Keratinocyte (primary cell): Measurements from ENCODE around the gene C3orf49.

Source experiments
- EZH2 ChIP-seq: IDR thresholded peaks from one replicate; pipeline ENCODE4 v1.6.1; 2012; ENCODE audit warnings: inconsistent platforms, mild to moderate bottlenecking, low read length, moderate library complexity
- TF ChIP-seq, protein P1 (sequence below), 3 experiments: IDR thresholded peaks in 1 of 3; conservative IDR thresholded peaks in 1 of 3; optimal IDR thresholded peaks in 1 of 3; 2 replicates in 2 of 3; 3 replicates in 1 of 3; pipeline versions ENCODE3 to v1.5.1; 2011; ENCODE audit warnings: low read length in 3 of 3, mild to moderate bottlenecking in 3 of 3, moderate library complexity in 2 of 3, control low read depth in 1 of 3, inconsistent platforms in 1 of 3; ENCODE audit not compliant: insufficient read depth in 2 of 3; ENCODE audit errors: extremely low read depth in 1 of 3

DNA sequence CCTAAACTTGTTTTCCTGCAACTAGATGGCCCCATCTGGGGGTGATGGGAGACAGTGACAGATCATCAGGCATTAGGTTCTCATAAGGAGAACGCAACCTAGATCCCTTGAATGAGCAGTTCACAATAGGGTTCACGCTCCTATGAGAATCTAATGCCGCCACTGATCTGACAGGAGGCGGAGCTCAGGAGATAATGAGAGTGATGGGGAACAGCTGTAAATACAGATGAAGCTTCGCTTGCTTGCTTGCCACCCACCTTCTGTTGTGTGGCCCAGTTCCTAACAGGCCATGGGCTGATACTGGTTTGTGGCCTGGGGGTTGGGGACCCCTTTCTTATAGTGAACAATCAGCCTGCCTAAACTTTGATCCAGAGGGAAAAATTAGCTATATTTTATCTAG lies 15.2 kb upstream of the C3orf49 start:
- TF ChIP-seq, protein P1, sequence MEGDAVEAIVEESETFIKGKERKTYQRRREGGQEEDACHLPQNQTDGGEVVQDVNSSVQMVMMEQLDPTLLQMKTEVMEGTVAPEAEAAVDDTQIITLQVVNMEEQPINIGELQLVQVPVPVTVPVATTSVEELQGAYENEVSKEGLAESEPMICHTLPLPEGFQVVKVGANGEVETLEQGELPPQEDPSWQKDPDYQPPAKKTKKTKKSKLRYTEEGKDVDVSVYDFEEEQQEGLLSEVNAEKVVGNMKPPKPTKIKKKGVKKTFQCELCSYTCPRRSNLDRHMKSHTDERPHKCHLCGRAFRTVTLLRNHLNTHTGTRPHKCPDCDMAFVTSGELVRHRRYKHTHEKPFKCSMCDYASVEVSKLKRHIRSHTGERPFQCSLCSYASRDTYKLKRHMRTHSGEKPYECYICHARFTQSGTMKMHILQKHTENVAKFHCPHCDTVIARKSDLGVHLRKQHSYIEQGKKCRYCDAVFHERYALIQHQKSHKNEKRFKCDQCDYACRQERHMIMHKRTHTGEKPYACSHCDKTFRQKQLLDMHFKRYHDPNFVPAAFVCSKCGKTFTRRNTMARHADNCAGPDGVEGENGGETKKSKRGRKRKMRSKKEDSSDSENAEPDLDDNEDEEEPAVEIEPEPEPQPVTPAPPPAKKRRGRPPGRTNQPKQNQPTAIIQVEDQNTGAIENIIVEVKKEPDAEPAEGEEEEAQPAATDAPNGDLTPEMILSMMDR (optimal IDR thresholded peaks at IDR 0.05 in 1 of 3, IDR thresholded peaks at IDR 0.05 in 1 of 3, conservative IDR thresholded peaks at IDR 0.05 in 1 of 3; ENCODE audit: extremely low read depth in 1 of 3, insufficient read depth in 2 of 3, low read length in 3 of 3): no peak
- TF ChIP-seq EZH2: no peak
